ENCODE measurements around the gene SHISA5.

- TF ChIP-seq GATA3 (IDR thresholded peaks at IDR 0.05; ENCODE audit: low read depth, low read length) (no peak), GATA2 (IDR thresholded peaks at IDR 0.05; ENCODE audit: low read depth, low read length) (no peak)
Observed at GRCh38 chr3:48501196-48501595, 2.8 kb downstream of the SHISA5 start.
